ENCODE measurements around the gene ALK.

DNA sequence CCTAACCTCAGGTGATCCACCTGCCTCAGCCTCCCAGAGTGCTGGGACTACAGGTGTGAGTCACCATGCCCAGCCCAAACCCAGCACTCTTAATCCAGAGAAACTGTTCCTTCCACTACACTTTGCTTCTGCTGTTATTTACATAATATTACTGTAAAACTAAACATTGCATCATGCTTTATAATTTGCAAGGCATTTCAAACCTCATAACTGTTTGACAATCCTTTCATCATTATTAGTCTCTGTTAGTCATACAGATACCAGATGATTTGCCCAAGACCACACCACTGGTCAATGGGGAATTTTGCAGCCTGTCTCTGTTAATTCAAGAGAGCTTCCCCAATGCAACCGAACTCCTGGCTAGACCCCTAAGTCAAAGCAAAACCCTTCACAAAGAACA is 338.3 kb downstream of the ALK start:
- TF ChIP-seq, protein P1, sequence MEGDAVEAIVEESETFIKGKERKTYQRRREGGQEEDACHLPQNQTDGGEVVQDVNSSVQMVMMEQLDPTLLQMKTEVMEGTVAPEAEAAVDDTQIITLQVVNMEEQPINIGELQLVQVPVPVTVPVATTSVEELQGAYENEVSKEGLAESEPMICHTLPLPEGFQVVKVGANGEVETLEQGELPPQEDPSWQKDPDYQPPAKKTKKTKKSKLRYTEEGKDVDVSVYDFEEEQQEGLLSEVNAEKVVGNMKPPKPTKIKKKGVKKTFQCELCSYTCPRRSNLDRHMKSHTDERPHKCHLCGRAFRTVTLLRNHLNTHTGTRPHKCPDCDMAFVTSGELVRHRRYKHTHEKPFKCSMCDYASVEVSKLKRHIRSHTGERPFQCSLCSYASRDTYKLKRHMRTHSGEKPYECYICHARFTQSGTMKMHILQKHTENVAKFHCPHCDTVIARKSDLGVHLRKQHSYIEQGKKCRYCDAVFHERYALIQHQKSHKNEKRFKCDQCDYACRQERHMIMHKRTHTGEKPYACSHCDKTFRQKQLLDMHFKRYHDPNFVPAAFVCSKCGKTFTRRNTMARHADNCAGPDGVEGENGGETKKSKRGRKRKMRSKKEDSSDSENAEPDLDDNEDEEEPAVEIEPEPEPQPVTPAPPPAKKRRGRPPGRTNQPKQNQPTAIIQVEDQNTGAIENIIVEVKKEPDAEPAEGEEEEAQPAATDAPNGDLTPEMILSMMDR (IDR thresholded peaks at IDR 0.05) = no peak
- TF ChIP-seq POLR2A (IDR thresholded peaks at IDR 0.05) = no peak
- TF ChIP-seq POLR2AphosphoS5 (IDR thresholded peaks at IDR 0.05) = no peak
